ENCODE measurements around the gene HEPN1. TPM values are rescaled to one million over a fixed set of nuclear protein-coding genes. Genes with fewer than 3 reads are reported as not detected.

HEPN1 gene
- total RNA-seq, 1 donor from 2014 or later = not detected

- Mint-ChIP-seq H3K36me3 (no peaks in the 10 kb centered on the region), H3K27me3 (ENCODE audit: insufficient read depth, low read depth) (peaks cover 6% of the 10 kb centered on the region), H3K4me3 (no peak overlapping the region), H3K4me1 (peaks cover 17% of the 10 kb centered on the region), H3K9me3 (no peaks in the 10 kb centered on the region), H3K27ac (no peak overlapping the region)
- Histone ChIP-seq H3K36me3 (no peaks in the 10 kb centered on the region), H3K9me3 (ENCODE audit: low read depth) (no peaks in the 10 kb centered on the region), H3K27me3 (peaks cover 30% of the 10 kb centered on the region), H4K20me1 (ENCODE audit: low read depth) (no peaks in the 10 kb centered on the region), H3F3A (ENCODE audit: low read depth) (peaks cover 6% of the 10 kb centered on the region), H3K4me2 (no peak overlapping the region), H3K4me3 (no peak overlapping the region), H3K9ac (no peak overlapping the region), H3K27ac (no peak overlapping the region), H2AFZ (replicated peaks) (no peak overlapping the region), H3K4me1 (peaks cover 44% of the 10 kb centered on the region), H3K79me2 (ENCODE audit: low read depth) (no peaks in the 10 kb centered on the region)
- DNase-seq (ENCODE audit: low spot score) = no peak
- no peak for TF ChIP-seq EZH2 (IDR thresholded peaks at IDR 0.05)
- no peak for TF ChIP-seq CTCF (IDR thresholded peaks at IDR 0.05)
- TF ChIP-seq EZH2phosphoT487 (IDR thresholded peaks at IDR 0.05) = no peak
Observed at GRCh38 chr11:124937336-124937935, 18.4 kb downstream of the HEPN1 start.

GRCh38 chr11:124938206-124938765 is 19.2 kb downstream of the HEPN1 start:
- Histone ChIP-seq H3K36me3 (no peaks in the 10 kb centered on the region), H3K9ac (no peak overlapping the region), H3K27ac (no peak overlapping the region), H3K27me3 (peaks cover 30% of the 10 kb centered on the region), H3K9me3 (ENCODE audit: low read depth) (no peaks in the 10 kb centered on the region), H3K4me2 (no peak overlapping the region), H4K20me1 (ENCODE audit: low read depth) (no peaks in the 10 kb centered on the region), H3K79me2 (ENCODE audit: low read depth) (no peaks in the 10 kb centered on the region), H3K4me1 (peaks cover 52% of the 10 kb centered on the region), H3F3A (ENCODE audit: low read depth) (peaks cover 15% of the 10 kb centered on the region), H3K4me3 (no peak overlapping the region), H2AFZ (replicated peaks) (no peak overlapping the region)
- Mint-ChIP-seq H3K4me3 (no peak overlapping the region), H3K27ac (no peak overlapping the region), H3K36me3 (no peaks in the 10 kb centered on the region), H3K27me3 (ENCODE audit: insufficient read depth, low read depth) (peaks cover 6% of the 10 kb centered on the region), H3K9me3 (no peaks in the 10 kb centered on the region), H3K4me1 (peaks cover 26% of the 10 kb centered on the region)
- no peak for TF ChIP-seq CTCF (IDR thresholded peaks at IDR 0.05)
- no peak for TF ChIP-seq EZH2 (IDR thresholded peaks at IDR 0.05)
- TF ChIP-seq EZH2phosphoT487 (IDR thresholded peaks at IDR 0.05) = no peak
- no peak for DNase-seq (ENCODE audit: low spot score)

GRCh38 chr11:124938970-124939369 is 19.9 kb downstream of the HEPN1 start:
- H3K4me1 Mint-ChIP-seq = peaks cover 28% of the 10 kb centered on the region
- Histone ChIP-seq H2AFZ (replicated peaks) (peak overlapping the region; percentile 62), H3K4me2 (no peak overlapping the region), H3K27ac (no peak overlapping the region), H3K36me3 (no peaks in the 10 kb centered on the region), H4K20me1 (ENCODE audit: low read depth) (no peaks in the 10 kb centered on the region), H3K9ac (no peak overlapping the region), H3K4me3 (no peak overlapping the region), H3K79me2 (ENCODE audit: low read depth) (no peaks in the 10 kb centered on the region), H3F3A (ENCODE audit: low read depth) (peaks cover 16% of the 10 kb centered on the region), H3K4me1 (peaks cover 58% of the 10 kb centered on the region), H3K9me3 (ENCODE audit: low read depth) (no peaks in the 10 kb centered on the region), H3K27me3 (peaks cover 28% of the 10 kb centered on the region)
- TF ChIP-seq CTCF (IDR thresholded peaks at IDR 0.05) = no peak
- TF ChIP-seq EZH2 (IDR thresholded peaks at IDR 0.05) = no peak
- TF ChIP-seq EZH2phosphoT487 (IDR thresholded peaks at IDR 0.05) = no peak
- H3K27ac Mint-ChIP-seq = no peak overlapping the region
- peaks cover 6% of the 10 kb centered on the region for H3K27me3 Mint-ChIP-seq (ENCODE audit: insufficient read depth, low read depth)
- no peaks in the 10 kb centered on the region for H3K9me3 Mint-ChIP-seq
- DNase-seq (ENCODE audit: low spot score) = peak; percentile 57
- no peak overlapping the region for H3K4me3 Mint-ChIP-seq
- no peaks in the 10 kb centered on the region for H3K36me3 Mint-ChIP-seq

All from neural progenitor cell (in vitro differentiated cells).